Measurements from ENCODE around the gene PRR19. TPM values are rescaled to one million over a fixed set of nuclear protein-coding genes. Genes with fewer than 3 reads are reported as not detected.

PRR19 gene
- total RNA-seq, 6 experiments from 2014 or later, result 0.67 to 2.0 (median 0.86) TPM

- no peak for TF ChIP-seq CTCF (IDR thresholded peaks at IDR 0.05)
- Mint-ChIP-seq H3K27me3 (ENCODE audit: insufficient read depth) (peaks cover 5% of the 10 kb centered on the region), H3K36me3 (ENCODE audit: low read depth) (peaks cover 16% of the 10 kb centered on the region), H3K4me3 (no peak overlapping the region; the same call in 1 of the 2 replicates), H3K27ac (no peak overlapping the region), H3K4me1 (ENCODE audit: low read depth) (peaks cover 36% of the 10 kb centered on the region), H3K9me3 (no peaks in the 10 kb centered on the region)
- DNase-seq, result no peak
Observed at GRCh38 chr19:42271045-42271419, 30.9 kb upstream of the PRR19 start.

GRCh38 chr19:42271861-42272534 is 29.9 kb upstream of the PRR19 start:
- peaks cover 46% of the 10 kb centered on the region for H3K4me1 Mint-ChIP-seq (ENCODE audit: low read depth)
- peaks cover 5% of the 10 kb centered on the region for H3K27me3 Mint-ChIP-seq (ENCODE audit: insufficient read depth)
- no peak for TF ChIP-seq CTCF (IDR thresholded peaks at IDR 0.05)
- no peak overlapping the region for H3K27ac Mint-ChIP-seq
- no peak overlapping the region for H3K4me3 Mint-ChIP-seq
- no peak for DNase-seq
- H3K36me3 Mint-ChIP-seq (ENCODE audit: low read depth), result peaks cover 19% of the 10 kb centered on the region
- H3K9me3 Mint-ChIP-seq, result no peaks in the 10 kb centered on the region

GRCh38 chr19:42272535-42272897 is 29.4 kb upstream of the PRR19 start:
- Mint-ChIP-seq H3K4me1 (ENCODE audit: low read depth) (peaks cover 51% of the 10 kb centered on the region), H3K9me3 (no peaks in the 10 kb centered on the region), H3K36me3 (ENCODE audit: low read depth) (peaks cover 19% of the 10 kb centered on the region), H3K4me3 (no peak overlapping the region), H3K27ac (no peak overlapping the region), H3K27me3 (ENCODE audit: insufficient read depth) (peaks cover 9% of the 10 kb centered on the region)
- TF ChIP-seq CTCF (IDR thresholded peaks at IDR 0.05), result no peak
- no peak for DNase-seq

- no peak overlapping the region for H3K27ac Mint-ChIP-seq
- H3K4me3 Mint-ChIP-seq, result no peak overlapping the region
- peaks cover 9% of the 10 kb centered on the region for H3K27me3 Mint-ChIP-seq (ENCODE audit: insufficient read depth)
- no peak for TF ChIP-seq CTCF (IDR thresholded peaks at IDR 0.05)
- H3K9me3 Mint-ChIP-seq, result no peaks in the 10 kb centered on the region
- H3K4me1 Mint-ChIP-seq (ENCODE audit: low read depth), result peaks cover 55% of the 10 kb centered on the region
- no peak for DNase-seq
- peaks cover 19% of the 10 kb centered on the region for H3K36me3 Mint-ChIP-seq (ENCODE audit: low read depth)
Observed at GRCh38 chr19:42272989-42273406, 28.9 kb upstream of the PRR19 start.

GRCh38 chr19:42273407-42274064 is 28.4 kb upstream of the PRR19 start:
- no peak for TF ChIP-seq CTCF (IDR thresholded peaks at IDR 0.05)
- Mint-ChIP-seq H3K4me3 (no peak overlapping the region), H3K27ac (no peak overlapping the region), H3K36me3 (ENCODE audit: low read depth) (peaks cover 23% of the 10 kb centered on the region), H3K27me3 (ENCODE audit: insufficient read depth) (peaks cover 9% of the 10 kb centered on the region), H3K4me1 (ENCODE audit: low read depth) (peaks cover 60% of the 10 kb centered on the region), H3K9me3 (no peaks in the 10 kb centered on the region)
- DNase-seq, result no peak
